ENCODE measurements around the gene SNTB2. TPM values are rescaled to one million over a fixed set of nuclear protein-coding genes. Genes with fewer than 3 reads are reported as not detected.
A peak's percentile ranks its signal among the peaks of the same experiment; 100 is the strongest.

The SNTB2 gene
- polyA plus RNA-seq, 1 donor from 2014 or later = 3.8 TPM

DNA sequence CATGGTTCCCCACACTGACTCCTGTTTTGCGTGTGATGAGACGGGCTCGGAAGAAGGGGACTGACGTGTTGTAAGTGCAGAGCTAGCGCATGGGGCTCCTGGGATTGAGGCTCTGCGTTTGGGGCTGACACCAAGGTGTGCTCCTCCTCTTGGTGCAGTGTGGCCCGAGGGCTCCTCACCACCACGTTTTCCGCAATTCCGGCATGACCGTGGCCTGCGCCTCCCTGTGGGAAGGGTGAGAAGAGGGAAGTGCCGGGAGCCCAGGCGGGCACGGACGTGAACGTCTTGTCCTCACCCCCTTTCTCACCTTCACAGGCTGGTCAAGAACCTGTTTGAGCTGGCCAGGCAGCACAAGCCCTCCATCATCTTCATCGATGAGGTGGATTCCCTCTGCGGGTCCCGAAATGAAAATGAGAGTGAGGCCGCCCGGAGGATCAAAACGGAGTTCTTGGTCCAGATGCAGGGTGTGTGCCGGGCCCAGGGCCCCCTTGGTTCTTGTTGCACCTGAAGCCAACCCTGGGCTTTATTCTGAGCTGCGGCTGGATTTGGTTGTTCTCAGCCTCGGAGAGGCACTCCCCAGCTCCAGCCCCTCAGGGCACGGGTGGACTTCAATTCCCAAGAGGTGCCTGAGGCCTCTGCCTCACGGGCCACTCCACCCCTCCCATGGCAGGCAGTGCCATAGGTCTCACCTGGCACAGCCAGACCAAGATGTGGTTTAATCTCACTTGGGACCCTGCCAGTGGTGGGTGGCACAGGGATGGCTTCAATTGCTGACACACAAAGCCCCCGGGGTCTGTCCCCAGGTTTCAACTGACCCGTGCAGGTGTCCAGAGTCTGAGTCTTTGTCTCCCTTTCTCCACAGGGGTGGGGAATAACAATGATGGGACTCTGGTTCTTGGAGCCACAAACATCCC, 133.1 kb downstream of the SNTB2 start:
- Mint-ChIP-seq H3K4me3 (no peak overlapping the region), H3K4me1 (peaks cover 0 to 10% (median 0%) of the 10 kb centered on the region in 3 donors), H3K27me3 (no peaks in the 10 kb centered on the region), H3K9me3 (no peaks in the 10 kb centered on the region), H3K27ac (no peak overlapping the region), H3K36me3 (peaks cover 3% of the 10 kb centered on the region)

DNA sequence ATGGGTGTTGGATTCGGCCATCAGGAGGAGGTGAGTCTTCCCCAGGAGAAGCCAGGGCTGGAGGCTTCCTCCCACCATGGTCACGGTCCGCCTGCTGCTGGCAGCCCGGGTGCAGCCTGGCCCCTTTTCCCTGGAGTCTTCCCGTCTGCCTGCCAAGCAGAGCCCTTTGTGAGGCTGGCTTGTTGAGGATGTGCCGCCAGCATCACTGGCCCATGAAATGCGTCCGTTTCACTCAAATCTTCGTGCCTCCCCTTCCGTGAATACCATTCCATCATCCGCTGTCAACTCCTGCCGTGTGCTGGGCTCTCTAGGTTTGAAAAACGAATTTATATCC, 133.7 kb downstream of the SNTB2 start:
- Mint-ChIP-seq H3K36me3 (peaks cover 3% of the 10 kb centered on the region), H3K4me3 (no peak overlapping the region), H3K27me3 (no peaks in the 10 kb centered on the region), H3K27ac (no peak overlapping the region), H3K4me1 (peaks cover 0 to 10% (median 1%) of the 10 kb centered on the region in 3 donors), H3K9me3 (no peaks in the 10 kb centered on the region)

DNA sequence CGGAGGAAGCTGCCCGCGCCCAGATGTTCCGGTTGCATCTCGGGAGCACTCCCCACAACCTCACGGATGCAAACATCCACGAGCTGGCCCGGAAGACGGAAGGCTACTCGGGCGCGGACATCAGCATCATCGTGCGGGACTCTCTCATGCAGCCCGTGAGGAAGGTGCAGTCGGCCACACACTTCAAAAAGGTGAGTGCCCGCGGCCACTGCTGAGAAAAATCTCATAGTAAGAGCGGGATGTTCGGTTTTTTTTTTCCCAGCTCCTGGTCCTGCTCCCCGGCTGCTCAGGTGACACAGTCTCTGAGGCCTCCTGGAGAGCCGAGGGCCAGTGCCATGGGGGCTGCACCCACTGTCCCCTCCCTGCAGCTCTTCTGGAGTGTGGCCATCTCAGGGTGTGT, 134.1 kb downstream of the SNTB2 start:
- Mint-ChIP-seq H3K4me3 (no peak overlapping the region), H3K9me3 (no peaks in the 10 kb centered on the region), H3K27ac (no peak overlapping the region), H3K4me1 (peaks cover 0 to 8% (median 5%) of the 10 kb centered on the region in 3 donors), H3K27me3 (no peaks in the 10 kb centered on the region), H3K36me3 (peaks cover 3% of the 10 kb centered on the region)

DNA sequence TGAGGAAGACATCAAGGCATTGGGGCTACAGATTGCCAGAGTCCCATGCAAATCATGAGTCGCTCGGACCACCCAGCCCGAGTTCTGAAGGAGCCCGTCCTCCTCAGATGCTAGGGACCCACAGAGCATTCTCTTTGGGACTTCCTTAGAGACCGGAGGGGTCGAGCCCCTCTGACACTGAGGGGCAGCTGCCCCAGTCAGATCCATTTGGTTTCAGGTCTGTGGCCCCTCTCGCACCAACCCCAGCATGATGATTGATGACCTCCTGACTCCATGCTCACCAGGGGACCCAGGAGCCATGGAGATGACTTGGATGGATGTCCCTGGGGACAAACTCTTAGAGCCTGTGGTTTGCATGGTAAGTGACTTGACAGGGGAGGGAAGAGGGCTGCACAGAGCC, 135.4 kb downstream of the SNTB2 start:
- H3K27me3 Mint-ChIP-seq = no peaks in the 10 kb centered on the region
- no peak overlapping the region for H3K27ac Mint-ChIP-seq
- peak overlapping the region in 1 of 4 donors; percentile 43 for H3K4me3 Mint-ChIP-seq
- H3K4me1 Mint-ChIP-seq = peaks cover 5 to 13% (median 13%) of the 10 kb centered on the region in 3 donors
- peaks cover 3% of the 10 kb centered on the region for H3K36me3 Mint-ChIP-seq
- no peaks in the 10 kb centered on the region for H3K9me3 Mint-ChIP-seq

DNA sequence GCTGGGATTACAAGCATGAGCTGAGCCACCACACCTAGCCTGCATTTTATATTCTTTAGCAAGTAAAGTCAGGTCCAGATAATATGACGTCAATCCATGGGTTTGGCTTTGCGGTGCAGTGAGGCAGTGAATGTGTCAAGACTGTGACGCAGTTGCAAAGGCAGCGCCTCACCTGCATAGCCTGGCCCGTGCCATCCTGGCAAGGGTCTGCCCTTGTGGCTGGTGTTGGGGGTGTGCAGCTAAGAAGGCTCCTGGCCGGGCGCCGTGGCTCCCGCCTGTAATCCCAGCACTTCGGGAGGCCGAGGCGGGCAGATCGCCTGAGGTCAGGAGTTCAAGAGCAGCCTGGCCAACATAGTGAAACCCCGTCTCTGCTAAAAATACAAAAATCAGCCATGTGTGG, 136.5 kb downstream of the SNTB2 start:
- H3K4me1 Mint-ChIP-seq = peaks cover 9 to 18% (median 13%) of the 10 kb centered on the region in 3 donors
- H3K27me3 Mint-ChIP-seq = no peaks in the 10 kb centered on the region
- H3K27ac Mint-ChIP-seq = no peak overlapping the region
- H3K36me3 Mint-ChIP-seq = peaks cover 3% of the 10 kb centered on the region
- no peaks in the 10 kb centered on the region for H3K9me3 Mint-ChIP-seq
- H3K4me3 Mint-ChIP-seq = no peak overlapping the region

DNA sequence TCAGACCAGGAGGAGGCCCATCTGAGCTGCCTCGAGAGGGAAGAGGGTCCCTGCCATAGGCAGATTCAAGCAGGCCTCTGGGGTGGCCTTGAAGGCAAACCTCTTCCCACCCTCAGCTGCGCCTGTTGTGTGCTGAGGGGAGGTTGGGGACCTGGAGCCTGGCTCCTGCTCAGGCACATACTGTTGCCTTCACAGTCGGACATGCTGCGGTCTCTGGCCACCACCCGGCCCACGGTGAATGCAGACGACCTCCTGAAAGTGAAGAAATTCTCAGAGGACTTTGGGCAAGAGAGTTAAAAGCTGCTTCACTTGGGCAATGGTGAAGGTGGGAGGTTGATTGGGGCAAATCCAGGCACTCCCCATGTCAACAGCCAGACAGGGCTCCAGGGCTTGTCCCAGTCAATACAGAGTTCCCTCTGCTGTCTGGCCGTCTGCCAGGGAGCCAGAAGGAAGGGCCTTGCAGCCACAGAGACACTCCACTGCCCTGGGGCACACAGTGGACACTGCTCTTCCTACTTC, 137.1 kb downstream of the SNTB2 start:
- no peak overlapping the region for H3K27ac Mint-ChIP-seq
- H3K9me3 Mint-ChIP-seq = no peaks in the 10 kb centered on the region
- peaks cover 3% of the 10 kb centered on the region for H3K36me3 Mint-ChIP-seq
- H3K27me3 Mint-ChIP-seq = no peaks in the 10 kb centered on the region
- peaks cover 15 to 25% (median 15%) of the 10 kb centered on the region in 3 donors for H3K4me1 Mint-ChIP-seq
- no peak overlapping the region for H3K4me3 Mint-ChIP-seq

DNA sequence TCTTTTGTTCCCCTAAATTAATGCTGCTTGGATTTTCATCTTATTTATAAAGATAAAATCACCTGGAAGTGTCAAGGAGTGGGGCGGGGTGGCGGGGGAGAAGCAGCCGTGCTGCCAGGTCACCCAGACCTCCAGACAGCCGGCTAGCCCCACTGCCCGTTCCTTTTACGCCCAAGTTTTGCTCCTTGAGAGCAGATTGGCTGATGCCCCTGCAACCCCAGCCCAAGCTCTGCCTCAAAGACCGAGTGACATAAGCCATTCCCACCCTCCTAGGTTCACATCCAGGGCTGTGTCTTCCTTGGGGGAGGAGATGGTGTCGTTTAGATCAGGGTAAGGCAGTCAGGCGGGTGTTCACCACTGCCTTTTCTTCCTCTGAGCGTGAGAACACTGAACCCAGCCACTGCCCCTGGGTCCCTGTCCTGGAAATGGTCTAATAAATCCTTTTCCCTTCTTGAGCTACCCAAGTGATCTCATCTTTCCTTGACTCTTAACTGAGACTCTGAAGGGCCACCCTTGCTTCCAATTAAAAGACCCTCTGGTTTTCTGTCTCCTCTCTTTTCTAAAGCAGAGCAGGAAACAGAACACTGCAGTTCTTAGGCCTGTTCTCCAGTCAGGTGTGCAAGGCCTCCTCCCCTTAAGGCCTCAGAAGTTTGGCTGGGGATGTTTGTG, 137.8 kb downstream of the SNTB2 start:
- Mint-ChIP-seq H3K4me3 (no peak overlapping the region), H3K36me3 (no peaks in the 10 kb centered on the region), H3K27ac (peak overlapping the region in 1 of 3 donors; percentile 14), H3K9me3 (no peaks in the 10 kb centered on the region), H3K4me1 (peaks cover 15 to 26% (median 20%) of the 10 kb centered on the region in 3 donors), H3K27me3 (no peaks in the 10 kb centered on the region)

DNA sequence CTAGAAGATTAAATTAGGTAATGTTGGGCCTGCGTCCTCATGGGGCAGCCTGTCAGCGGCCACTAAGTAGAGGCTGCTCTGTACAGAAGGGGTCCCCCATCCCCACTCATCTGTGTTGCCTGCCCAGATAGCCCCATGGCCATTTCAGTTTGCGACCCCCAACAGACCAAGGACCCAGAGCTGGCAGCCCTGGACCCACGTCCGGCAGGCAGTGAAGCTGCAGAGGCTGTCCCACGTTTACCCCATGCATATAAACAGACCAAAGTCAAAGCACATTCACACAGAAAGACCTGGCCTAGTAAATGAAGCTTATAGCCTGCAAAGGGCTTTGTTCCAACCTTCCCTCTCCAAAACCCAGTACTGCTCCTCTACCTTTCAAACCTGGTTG, 138.8 kb downstream of the SNTB2 start:
- peak overlapping the region in 2 of 4 donors; percentile 45 to 54 for H3K4me3 Mint-ChIP-seq
- peaks cover 15 to 26% (median 20%) of the 10 kb centered on the region in 3 donors for H3K4me1 Mint-ChIP-seq
- peak overlapping the region; percentile 36 to 73 (median 67) for H3K27ac Mint-ChIP-seq
- no peaks in the 10 kb centered on the region for H3K27me3 Mint-ChIP-seq
- no peaks in the 10 kb centered on the region for H3K9me3 Mint-ChIP-seq
- no peaks in the 10 kb centered on the region for H3K36me3 Mint-ChIP-seq

DNA sequence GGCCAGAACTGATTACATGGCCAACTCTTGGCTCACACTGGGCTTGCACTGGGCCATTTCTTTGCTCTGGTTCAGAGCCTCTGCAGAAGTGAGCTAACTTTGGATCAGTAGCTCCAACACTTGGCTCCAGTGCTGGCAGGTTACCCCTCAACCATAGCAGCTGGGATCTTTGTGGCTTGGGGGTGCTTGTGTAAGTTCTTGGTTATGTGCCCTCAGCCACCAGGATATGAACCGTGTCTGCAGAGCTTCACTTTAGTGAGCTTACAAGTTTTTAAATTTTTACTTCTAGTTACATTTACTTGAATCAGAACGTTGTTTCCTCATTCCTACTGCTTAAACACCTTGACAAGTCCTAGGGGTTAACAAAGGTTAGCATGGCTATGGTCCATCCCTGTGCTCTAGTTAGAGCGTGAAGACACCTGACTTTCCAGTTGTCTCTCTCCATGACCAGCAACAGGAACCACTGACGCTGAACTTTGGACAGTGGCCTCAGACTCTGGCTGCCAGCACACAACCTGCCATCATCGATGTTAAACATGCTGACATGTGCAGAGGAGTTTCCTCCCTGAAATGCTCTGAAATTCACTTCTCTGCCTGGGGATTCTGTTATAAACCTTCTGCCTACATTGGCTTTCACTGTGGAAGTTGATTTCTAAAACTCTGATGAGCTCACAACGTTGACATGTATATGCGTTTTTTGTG, 139.4 kb downstream of the SNTB2 start:
- peak overlapping the region in 2 of 3 donors; percentile 36 to 73 for H3K27ac Mint-ChIP-seq
- H3K4me1 Mint-ChIP-seq = peaks cover 15 to 26% (median 20%) of the 10 kb centered on the region in 3 donors

DNA sequence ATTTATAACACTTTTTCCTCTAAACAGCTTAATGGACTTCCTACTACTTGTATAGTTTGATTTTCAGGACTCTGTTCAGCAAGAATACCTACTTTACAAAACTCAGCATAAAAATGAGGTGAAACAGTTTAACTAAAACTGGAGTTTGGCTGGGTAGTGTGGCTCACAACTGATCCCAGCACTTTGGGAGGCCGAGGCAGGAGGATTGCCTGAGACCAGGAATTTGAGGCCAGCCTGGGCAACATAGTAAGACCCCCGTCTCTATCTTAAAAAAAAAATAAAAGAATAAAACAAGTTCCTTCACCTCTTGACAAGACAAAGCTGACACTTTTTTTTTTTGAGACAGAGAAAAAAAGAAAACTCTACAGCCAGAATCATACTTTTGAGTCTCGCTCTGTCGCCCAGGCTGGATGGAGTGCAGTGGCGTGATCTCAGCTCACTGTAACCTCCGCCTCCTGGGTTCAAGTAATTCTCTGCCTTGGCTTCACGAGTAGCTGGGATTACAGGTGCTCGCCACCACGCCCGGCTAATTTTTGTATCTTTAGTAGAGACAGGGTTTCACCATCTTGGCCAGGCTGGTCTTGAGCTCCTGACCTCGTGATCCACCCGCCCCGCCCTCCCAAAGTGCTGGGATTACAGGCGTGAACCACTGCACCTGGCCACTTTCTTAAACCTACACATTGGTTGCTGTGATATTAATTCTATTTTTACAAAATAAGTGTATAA, 140.8 kb downstream of the SNTB2 start:
- Mint-ChIP-seq H3K4me1 (peaks cover 12 to 30% (median 25%) of the 10 kb centered on the region in 3 donors), H3K27me3 (no peaks in the 10 kb centered on the region), H3K9me3 (no peaks in the 10 kb centered on the region), H3K27ac (peak overlapping the region in 2 of 3 donors; percentile 16 to 64), H3K4me3 (peak overlapping the region; percentile 16 to 78 (median 64)), H3K36me3 (no peaks in the 10 kb centered on the region)

More for the DNA sequence above, 139.4 kb downstream of the SNTB2 start:
- Mint-ChIP-seq H3K9me3 (no peaks in the 10 kb centered on the region), H3K4me3 (peak overlapping the region in 2 of 4 donors; percentile 54 to 55), H3K27me3 (no peaks in the 10 kb centered on the region), H3K36me3 (no peaks in the 10 kb centered on the region)

DNA sequence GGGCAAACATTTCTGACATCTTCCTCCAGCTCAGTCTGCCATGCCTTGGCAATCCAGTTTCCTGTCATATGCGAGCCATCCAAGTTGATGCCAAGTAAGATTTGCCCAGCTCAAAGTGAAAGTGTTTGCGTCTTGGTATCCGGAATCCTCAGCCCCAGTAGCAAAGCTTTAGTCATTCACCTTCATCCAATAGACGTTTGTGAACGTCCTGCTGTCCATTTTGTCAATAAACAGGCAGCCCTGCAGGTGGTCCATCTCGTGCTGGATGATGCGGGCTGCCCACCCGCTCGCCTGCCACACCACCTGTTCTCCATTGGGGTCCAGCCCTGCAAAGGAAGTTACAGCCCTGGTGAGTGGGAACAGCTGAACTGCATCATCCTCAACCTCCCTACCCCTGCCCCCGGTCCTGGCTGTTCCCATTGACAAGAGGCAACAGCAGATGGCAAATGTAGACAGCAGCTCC, 141.9 kb downstream of the SNTB2 start:
- Mint-ChIP-seq H3K27me3 (no peaks in the 10 kb centered on the region), H3K36me3 (no peaks in the 10 kb centered on the region), H3K4me3 (peak overlapping the region; percentile 72 to 91 (median 80)), H3K4me1 (peaks cover 12 to 34% (median 26%) of the 10 kb centered on the region in 3 donors), H3K27ac (peak overlapping the region in 2 of 3 donors; percentile 63 to 64), H3K9me3 (no peaks in the 10 kb centered on the region)

DNA sequence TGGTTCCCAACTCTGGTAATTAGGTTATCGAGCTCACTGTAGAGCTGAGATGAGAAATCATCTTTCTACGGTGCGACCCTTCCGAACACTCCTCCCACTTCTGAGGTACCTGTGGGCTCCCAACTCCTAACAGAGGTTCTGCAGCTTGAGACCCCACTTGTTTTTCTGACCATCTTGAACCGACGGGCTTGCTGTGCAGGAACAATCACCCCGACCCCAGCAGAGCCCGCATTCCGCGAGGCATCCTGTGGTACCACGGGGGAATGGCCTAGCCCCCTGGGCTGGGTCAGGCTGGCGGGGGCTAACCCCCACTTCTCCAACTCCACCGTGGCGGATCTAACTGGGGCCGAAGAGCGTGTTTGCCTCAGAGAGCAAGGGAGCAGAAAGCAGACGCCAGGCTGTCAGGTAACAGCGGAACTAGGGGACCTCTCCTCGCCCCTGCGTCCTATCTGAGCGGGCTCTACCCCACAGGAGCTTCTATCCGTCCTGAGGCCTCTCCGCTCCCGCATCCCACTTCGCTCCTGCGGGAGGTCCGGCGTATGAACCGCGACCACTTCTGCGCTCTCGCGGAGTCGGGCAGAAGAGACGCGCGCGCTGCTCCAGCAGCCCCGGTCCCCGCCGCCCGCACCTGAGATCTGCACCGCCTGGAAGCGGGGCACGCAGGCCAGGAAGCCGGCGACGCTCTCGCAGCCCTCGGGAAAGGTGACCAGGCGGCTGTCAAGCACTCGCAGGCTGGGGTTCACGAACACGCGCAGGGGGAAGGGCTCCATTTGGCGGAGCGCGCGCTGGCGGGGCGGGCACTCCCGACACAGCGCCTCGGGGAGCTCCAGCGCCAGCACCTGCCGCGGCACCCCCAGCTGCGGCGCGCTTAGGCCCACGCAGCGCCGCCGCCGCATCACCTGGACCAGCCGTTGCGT, 142.7 kb downstream of the SNTB2 start:
- no peaks in the 10 kb centered on the region for H3K9me3 Mint-ChIP-seq
- H3K4me1 Mint-ChIP-seq = peaks cover 14 to 36% (median 26%) of the 10 kb centered on the region in 3 donors
- H3K4me3 Mint-ChIP-seq = peak overlapping the region; percentile 72 to 91 (median 80)
- peak overlapping the region in 2 of 3 donors; percentile 63 to 64 for H3K27ac Mint-ChIP-seq
- no peaks in the 10 kb centered on the region for H3K27me3 Mint-ChIP-seq
- H3K36me3 Mint-ChIP-seq = no peaks in the 10 kb centered on the region
